HG02938 (cell line): Measurements from ENCODE around the gene SRPX.

Source experiments
- ATAC-seq: cut with Tn5 transposase; IDR thresholded peaks from one replicate; pipeline ENCODE4 v1.9.1; 2021; ENCODE audit warnings: mild to moderate bottlenecking, moderate library complexity; ENCODE audit not compliant: unreplicated experiment

The SRPX gene, protein sequence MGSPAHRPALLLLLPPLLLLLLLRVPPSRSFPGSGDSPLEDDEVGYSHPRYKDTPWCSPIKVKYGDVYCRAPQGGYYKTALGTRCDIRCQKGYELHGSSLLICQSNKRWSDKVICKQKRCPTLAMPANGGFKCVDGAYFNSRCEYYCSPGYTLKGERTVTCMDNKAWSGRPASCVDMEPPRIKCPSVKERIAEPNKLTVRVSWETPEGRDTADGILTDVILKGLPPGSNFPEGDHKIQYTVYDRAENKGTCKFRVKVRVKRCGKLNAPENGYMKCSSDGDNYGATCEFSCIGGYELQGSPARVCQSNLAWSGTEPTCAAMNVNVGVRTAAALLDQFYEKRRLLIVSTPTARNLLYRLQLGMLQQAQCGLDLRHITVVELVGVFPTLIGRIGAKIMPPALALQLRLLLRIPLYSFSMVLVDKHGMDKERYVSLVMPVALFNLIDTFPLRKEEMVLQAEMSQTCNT

DNA sequence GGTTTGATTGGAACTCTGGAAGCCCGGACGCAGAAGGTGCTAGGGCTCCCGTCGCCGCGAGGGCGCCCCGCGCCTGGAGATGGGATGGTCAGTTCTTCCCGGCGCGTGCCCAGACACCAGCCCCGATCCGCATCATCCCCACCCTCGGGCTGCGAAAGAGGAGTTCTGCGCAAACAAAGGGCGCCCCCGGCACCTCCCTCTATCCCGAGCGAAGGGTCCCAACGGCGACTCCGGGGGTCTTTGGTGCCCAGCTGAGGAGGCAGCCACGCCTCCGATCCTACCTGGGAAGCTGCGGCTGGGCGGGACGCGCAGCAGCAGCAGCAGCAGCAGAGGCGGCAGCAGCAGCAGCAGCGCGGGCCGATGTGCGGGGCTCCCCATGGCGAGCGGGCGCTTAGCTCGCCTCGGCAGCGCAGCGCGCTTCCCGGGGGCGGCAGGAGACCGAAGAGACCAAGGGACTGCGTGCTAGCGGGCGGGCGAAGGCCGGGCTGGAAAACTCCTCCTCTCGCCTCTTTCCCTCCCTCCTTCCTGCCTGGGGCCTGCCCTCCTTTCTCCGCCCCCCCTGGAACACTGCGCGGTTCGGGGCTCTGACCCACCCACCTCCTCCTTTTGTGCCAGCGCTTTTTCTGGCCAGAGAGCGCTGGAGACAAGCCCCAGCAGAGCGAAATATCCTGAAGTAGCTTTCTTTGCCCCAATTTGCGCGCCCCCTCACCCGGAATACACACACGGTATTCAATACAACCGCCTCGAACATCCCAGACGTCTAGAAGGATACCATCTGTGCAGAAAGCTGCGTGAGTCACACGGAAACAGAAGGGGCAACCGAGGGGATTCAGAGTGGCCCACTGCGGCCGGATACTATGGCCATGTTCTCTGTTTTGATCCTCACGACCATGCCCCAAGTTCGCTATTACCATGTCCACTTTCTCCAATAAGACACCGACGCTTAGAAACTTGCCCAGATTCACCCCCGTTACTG, at the start of gene SRPX:
TSS of gene SRPX (minus strand) at position 457 of the 976 bp plus-strand sequence. CDS start at position 378, 79 bp downstream.
- no peak for ATAC-seq

DNA sequence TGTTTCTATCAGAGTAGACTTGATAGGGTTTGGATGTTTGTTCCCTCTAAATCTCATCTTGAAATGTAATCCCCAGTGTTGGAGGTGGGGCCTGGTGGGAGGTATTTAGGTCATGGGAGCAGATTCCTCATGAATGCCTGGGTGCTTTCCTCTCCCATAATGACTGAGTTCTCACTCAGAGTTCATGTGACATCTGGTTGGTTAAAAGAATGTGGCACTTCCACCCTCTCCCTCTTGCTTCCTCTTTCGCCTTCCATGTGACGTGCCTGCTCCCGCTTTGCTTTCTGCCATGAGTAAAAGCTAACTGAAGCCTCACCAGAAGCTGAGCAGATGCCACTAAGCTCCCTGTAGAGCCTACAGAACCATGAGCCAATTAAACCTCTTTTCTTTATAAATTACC, 47.3 kb upstream of the SRPX start:
- no peak for ATAC-seq

DNA sequence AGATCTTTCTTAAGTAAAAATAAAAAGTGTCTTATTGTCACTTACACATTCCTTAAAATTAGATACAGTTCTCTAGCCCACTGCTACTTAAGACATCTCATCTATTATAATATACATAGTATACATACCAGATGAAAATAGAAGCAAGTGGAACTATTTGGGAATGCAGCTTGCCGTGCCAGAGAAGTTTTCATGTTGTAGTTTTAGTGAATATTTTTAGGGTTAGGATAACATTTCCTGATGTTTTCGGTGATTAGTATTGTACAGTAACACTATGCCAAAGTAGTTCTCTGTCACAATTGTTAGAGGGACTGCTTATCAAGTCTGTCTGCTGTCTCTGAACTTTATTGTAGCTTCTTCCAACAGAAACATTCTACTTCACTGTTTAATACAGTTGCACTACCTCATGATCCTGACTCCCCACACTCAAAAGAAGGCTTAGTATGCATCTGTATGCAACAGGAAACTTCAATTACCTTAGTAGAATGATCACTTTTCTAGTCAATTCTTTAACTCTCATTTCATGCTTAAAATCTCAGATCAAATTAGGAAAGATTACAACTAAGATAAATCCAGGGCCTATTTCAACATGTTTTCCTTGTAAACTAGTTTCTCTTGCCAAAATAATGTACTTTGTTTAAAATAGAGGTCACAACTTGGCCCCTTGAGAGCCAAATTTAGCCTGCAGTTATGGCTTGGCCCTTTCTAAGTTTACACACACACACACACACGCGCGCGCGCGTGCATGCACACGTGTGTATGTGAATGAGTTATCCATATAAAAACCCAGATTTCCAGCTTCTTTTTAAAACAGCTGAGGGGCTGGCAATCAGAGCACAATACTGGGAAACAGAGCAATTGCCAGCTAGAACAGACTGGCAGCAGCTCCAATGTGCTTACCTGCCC, 42.3 kb upstream of the SRPX start:
- no peak for ATAC-seq

DNA sequence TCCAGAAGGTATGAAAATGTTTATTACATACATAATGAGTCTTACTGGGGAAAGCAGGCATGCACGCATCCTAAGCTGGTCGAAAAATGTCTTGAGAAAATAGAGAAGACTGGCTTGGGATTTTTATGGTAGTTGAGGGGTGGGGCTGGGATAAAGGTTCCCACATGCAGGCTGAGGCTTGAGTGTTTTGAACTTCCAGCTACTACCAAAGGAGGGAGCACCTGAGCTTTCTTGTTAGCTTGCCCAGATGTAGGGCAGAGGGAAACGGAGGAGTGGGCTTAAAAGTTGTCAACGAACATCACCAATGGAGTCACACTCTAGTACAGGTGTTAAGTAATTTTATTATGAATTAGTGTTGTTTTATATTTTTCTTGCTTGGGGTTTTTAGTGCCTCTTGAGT, 39.6 kb upstream of the SRPX start:
- ATAC-seq: no peak

DNA sequence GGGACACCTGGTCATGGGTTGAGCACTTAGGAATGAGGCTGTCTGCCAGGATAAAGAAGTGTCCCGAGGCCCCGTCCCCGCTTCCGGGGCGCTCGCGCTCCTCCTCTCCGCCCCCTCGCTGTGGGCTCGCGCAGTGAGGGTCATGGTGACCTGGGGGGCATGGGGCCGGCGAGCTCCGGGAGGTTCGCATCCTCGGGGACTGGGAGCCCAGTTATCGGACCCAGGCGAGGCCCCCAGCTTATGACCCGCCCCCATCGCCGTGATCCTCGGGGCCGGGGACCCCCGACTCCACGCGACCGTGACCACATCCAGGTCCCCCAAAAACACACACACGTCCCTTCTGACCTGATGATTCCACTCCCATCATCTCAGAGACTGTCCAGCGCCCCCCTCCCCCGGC, 35.3 kb upstream of the SRPX start:
- ATAC-seq: no peak

DNA sequence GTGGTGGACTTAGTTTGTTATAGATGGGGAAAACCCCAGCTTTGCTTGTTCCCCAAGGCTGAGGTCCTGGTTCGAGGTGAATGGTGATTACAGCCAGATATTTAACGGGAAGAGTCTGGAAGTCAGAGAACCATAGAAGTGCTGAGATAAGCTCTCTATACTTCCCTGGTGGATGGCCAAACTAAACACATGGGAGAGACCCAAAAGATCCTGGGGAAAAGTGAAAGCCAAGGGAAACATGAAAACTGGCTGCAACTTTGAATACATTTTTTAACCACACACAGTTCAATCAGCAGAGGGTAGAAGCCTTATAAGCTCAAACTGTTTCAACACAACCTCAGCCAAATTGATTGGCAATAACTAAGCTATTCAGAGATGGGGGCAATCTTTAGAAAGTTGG, 29.3 kb upstream of the SRPX start:
- no peak for ATAC-seq

DNA sequence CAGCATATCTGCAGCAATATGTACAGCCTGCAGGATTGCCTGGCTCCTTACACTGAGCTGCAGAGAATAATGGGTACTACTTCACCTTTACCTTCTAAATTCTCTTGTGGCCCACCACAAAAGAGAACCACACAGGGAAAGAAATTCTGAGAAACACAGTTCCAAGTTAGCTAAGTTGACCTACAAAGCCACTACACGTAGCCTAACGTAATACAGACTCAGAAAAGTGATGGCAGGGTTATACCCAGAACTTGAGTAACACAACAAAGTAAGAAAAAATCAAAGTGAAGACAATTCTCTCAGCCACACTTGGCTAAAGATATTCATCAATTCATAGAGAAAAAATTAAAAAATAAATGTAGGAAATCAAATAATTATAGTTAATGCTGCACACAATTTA, 26.4 kb upstream of the SRPX start:
- ATAC-seq: no peak

DNA sequence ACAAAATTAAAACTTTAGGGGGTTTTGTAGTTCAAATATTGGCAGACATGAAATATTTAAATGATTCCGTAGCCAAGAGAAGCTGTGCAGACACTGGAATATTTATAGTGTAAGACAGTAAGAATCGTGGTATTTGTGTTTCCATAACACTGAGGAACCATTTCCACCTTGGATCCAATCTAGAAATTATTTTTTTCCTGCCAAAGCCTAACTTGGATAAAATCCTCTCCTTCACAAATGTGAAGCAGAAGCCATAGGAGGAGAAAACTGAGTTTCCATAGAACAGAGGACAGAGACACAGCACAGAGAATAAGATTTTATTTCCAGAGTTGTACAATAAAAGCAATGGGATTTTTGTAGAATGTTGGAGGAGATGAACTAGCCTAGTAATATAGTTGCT, 19.9 kb upstream of the SRPX start:
- no peak for ATAC-seq

DNA sequence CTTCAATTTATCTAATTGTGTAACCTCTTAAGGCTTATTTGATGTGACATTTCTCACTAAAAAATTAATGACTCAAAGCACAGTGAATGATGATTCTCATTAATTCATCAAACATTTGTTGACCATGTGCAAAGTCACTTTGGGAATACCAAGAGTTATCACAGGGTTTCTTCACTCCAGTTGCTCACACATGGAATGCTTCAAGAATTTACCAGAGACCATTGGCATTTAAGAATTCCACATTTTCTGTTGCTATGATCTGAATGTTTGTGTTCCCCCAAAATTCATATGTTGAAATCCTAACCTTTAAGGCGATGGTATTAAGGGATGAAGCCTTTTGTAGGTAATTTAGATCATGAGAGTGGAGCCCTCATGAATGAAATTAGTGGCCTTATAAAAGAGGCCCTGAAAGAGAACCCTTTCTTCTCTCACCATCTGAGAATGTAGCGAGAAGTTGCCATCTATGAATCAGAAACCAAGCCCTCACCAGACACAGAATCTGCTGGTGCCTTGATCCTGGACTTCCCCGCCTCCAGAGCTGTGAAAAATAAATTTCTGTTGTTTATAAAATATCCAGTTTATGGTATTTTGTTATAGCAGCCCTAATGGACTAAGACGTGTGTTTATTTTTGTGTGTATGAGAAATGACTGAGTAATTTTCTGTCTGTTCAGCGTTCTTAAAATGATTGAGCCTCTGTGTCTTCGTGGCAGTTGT, 16.4 kb upstream of the SRPX start:
- ATAC-seq: no peak

DNA sequence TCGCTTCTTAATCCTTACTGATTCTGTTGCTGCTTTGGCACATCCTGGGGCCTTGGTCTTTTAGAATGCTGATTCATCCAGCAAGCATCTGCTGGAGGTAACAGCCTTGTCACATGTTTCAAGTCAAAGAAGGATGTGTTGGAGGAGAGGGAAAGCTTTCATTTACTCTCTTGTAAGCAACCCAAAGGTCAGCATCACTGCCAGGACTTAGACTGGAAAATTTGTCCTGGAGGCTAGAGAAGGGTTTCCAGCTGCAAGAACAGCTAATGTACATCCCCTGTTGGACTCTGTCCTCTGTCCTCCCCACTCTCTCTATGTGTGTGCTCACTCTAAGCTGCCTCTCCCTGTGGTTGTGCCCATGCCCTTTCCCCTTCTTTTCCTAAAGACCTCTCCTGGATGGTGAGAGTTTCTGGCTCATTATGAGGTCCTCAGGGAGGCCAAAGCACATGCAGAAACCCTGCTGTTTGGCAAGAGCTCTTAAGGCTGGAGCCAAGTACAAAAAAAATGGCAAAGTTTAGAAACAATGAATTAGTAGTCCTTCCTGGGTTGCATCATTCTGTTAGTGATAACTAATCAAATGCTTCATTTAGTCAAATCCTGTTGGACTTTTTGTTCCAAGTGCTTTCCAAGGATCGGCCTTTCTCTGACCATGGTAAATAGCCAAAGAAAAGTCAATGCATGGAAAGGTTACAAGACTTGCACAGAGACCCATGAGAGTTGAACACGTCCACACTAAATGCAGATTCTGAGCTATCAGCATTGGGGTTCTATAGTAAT, 13.4 kb upstream of the SRPX start:
- ATAC-seq: no peak

DNA sequence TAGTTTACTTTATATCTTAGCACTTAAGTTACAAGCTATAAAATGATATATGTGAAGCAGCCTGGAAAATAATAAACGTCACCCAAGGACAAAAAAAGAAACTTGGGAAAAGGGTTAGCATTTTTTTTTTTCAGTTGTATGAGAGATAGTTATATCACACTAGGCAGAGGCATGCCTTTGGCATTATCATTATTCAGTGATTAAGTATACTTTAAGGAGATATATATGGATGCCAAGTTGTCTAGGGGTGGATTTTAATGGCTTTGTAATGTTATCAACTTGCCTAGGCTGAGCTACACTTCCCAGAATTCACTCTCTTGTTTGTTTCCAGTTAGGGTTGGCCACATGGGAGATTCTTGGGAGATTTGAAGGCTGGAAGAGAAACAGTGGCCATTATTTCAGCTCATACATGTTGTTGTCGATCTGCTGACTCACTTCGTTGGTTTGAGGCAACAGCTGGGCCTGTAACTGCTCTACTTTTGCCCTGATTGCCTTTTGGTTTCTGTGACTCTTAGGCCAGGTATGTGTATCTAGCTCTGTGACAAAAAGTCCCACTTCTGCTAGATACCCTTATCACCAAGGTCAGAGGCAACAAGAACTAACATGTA, 11.5 kb upstream of the SRPX start:
- ATAC-seq: no peak

DNA sequence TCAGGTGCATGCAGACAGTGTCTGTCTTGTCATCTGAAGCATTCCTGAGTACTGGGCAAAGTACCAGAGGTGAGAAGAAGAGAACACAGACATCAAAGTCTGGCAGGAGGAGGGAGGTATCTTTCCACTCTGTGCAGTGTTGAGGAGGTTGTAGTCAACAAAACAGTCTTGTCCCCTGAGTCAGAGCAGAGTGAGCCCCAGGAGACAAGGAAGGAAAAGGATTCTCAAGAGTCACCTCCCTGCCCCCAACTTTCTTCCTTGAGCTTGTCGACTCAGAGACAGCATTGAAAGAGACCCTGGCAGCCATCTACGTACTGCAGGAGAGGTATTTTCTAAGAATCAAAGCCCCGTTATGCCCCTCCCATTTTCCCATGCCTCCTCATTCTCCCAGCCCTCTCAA, 4.4 kb upstream of the SRPX start:
- ATAC-seq: no peak

DNA sequence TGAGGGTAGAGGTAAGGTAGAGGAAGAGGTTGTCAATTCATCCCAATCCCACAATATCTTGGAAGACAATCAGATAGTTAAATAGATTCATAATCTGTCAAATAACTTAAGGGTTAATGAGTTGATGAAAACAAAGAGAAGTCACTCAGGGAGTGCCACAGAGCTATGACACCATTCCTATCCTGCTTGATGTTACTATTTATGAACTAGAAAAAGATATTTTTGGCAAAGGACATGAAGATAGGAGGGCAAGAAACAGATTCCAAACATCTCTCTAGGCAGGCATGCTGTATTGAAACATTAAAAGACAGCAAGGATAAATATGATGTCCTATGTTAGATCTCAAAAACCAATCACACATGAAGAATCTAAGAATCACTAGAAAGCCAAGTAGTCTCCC, 3.5 kb upstream of the SRPX start:
- no peak for ATAC-seq

DNA sequence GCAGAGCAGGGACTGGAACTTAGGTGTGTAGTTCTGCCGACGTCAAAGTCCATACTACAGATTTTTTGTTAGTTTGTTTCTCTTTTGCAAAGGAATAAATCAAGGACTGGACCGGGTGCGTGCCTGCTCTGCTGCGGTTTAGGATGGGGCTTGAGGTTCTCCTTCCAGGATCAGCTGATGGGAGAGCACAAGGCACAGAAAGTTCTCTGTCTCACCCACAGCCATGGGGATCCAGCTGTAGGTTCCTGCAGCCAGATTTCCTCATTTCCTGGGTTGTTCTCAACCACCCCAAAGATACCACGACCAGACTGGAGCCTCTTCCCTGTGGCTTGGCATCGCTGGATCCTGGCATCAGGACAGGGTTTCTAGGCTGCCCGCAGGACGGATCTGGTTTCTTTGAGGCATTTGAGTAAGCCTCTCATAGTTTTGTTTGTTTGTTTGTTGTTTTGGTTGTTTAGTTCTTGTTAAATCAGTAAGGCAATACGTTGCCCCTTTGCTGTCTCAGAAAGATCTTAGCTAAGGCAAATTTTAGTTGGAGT, 789 bp upstream of the SRPX start:
- ATAC-seq: no peak

DNA sequence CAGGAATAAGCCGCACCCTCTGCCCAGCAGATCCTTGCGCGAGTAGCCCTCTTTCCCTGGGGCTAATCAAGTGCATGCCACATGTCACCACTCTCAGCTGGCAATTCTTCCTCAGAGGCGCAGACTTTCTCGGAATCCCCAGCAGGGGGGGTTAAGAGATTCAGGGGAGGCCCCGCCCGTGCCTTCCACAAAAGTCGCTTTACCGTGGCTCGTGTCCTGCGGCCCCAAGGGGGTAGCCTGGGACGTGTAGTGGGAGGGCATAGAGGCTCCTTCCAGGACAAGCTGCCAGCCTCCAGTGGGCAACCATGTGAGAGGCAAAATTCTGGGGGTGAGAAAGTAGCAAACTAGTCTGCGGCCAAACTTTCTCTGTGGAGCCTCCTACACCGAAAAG, 652 bp downstream of the SRPX start:
- no peak for ATAC-seq

DNA sequence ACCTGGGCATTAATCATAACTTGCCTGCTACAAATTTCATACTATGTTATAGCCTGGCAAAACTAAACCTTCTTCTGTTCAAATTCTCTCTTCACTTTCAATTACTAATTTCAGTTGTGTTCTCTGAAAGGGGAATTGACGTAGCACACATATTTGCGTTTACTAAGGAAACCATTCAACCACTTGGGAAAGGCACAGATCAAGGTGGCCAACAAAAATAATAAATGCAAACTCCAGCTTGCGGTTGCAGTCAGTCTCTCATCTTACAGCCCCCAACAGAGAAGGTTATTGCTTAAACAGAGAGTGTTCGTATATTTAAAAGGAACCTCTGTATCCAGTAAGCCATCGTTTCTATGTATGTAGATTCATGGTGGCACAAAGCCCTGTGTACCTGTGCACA, 4.0 kb downstream of the SRPX start:
- ATAC-seq: no peak

DNA sequence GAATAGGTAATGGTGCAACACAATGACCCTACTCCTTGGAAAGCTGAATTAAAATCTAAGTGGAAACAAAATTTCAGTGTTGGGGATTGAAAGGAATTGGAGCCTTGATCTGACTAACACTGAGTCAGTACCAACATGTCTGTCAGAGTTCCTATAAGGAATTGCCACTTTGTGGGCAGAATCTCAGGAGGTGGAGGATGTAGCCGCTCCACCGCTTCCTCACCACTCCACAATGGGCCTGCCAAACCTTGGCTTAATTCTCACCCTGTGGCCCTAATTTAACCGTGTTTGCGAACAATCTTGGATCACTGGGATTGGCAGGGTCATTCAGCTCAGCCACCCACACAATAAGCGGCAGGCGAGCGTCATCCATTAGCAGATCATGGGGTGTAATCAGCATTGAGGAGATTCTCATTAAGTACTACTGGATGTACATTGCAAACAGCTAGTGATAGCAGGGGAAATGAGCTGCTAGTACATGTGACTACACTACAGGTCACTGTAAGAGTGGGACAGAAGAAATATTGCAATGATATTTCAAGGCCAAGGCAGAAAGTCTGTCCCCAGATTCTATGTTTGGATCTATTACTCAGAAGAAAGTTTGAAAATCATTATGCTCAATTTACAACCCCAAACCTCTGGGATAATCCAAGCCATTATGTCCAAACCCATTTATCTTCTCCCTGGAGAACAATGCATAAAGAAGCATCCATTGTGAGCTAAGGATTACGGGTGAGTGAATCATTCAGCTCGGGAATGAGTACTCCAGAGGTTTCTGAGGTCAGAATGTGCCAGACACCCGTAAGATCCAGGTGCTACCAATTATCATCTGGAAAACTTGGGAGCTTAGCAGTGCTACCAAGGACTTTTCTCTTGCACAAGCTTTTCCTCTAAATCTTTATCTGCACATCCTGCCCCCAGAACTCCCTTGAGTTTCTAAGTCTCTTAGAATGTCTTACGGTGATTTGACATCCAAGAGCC, 5.8 kb downstream of the SRPX start:
- ATAC-seq: no peak

DNA sequence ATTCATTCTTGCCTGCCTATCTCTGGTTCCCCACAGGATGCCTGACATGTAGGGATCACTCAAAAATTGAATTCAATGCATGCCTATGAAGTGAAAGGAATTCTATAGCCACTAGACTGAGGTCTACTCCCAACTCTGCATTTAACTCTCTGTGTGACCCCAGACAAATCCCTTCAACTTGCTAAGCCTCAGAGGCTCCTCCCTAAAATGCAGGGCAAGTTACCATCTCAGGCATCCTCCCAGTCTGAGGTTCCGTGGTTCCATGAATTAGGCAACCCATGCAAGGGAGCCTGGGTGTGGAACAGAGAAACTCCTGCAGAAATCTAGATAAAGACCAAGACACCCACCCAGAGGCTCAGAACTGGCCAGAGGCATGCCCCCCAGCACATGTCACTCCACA, 6.6 kb downstream of the SRPX start:
- no peak for ATAC-seq
